T-helper 22 cell (primary cell): ENCODE data around the gene KIF1B.

Experiments used
- DNase-seq: peaks from one replicate; pipeline ENCODE4 v3.0.0-alpha.2; 2020; ENCODE audit warnings: low read depth

Gene KIF1B

GRCh38 chr1:10280439-10281350 is 70.3 kb downstream of the KIF1B start:
- no peak for DNase-seq

- no peak for DNase-seq
Measured at GRCh38 chr1:10283318-10283984, 73.1 kb downstream of the KIF1B start.

- no peak for DNase-seq
Measured at GRCh38 chr1:10286244-10286643, 75.9 kb downstream of the KIF1B start.

GRCh38 chr1:10287023-10287645 is 76.8 kb downstream of the KIF1B start:
- no peak for DNase-seq

- DNase-seq: no peak
Measured at GRCh38 chr1:10288029-10288615, 77.8 kb downstream of the KIF1B start.

- no peak for DNase-seq
Measured at GRCh38 chr1:10291705-10292104, 81.3 kb downstream of the KIF1B start.

GRCh38 chr1:10292188-10292587 is 81.8 kb downstream of the KIF1B start:
- no peak for DNase-seq

- no peak for DNase-seq
Measured at GRCh38 chr1:10295481-10296085, 85.2 kb downstream of the KIF1B start.

GRCh38 chr1:10299151-10299550 is 88.8 kb downstream of the KIF1B start:
- DNase-seq: no peak

GRCh38 chr1:10302416-10302815 is 92.0 kb downstream of the KIF1B start:
- DNase-seq: no peak

GRCh38 chr1:10304295-10304694 is 93.9 kb downstream of the KIF1B start:
- DNase-seq: no peak

GRCh38 chr1:10306435-10306834 is 96.1 kb downstream of the KIF1B start:
- no peak for DNase-seq

GRCh38 chr1:10308001-10308400 is 97.6 kb downstream of the KIF1B start:
- no peak for DNase-seq

GRCh38 chr1:10309243-10310011 is 99.1 kb downstream of the KIF1B start:
- no peak for DNase-seq

- no peak for DNase-seq
Measured at GRCh38 chr1:10316752-10317151, 106.4 kb downstream of the KIF1B start.

GRCh38 chr1:10319750-10320149 is 109.4 kb downstream of the KIF1B start:
- no peak for DNase-seq

- no peak for DNase-seq
Measured at GRCh38 chr1:10320336-10320735, 110.0 kb downstream of the KIF1B start.

- no peak for DNase-seq
Measured at GRCh38 chr1:10322821-10323220, 112.5 kb downstream of the KIF1B start.

GRCh38 chr1:10324627-10325026 is 114.3 kb downstream of the KIF1B start:
- no peak for DNase-seq

GRCh38 chr1:10325521-10325920 is 115.2 kb downstream of the KIF1B start:
- DNase-seq: no peak

- no peak for DNase-seq
Measured at GRCh38 chr1:10326251-10326650, 115.9 kb downstream of the KIF1B start.
